GM19468 (cell line): ENCODE data around the gene CCDC187.
"Not testable (repeated sequence)": the region's sequence is repeated elsewhere in the genome, so short reads cannot be mapped to it uniquely, and the experiment has no call there.

Source experiments
- ATAC-seq: cut with Tn5 transposase; IDR thresholded peaks from one replicate; pipeline ENCODE4 v1.9.1; 2021; ENCODE audit warnings: mild to moderate bottlenecking, moderate library complexity, moderate number of reproducible peaks; ENCODE audit not compliant: unreplicated experiment; ENCODE audit errors: extremely low read depth

Gene CCDC187

GRCh38 chr9:136247551-136247916 lies 56.4 kb downstream of the CCDC187 start:
- ATAC-seq, result no peak

- ATAC-seq, result no peak
These were observed 56.9 kb downstream of the CCDC187 start for GRCh38 chr9:136246849-136247550.

- no peak for ATAC-seq
These were observed 58.4 kb downstream of the CCDC187 start, which contains the start of gene QSOX2 for GRCh38 chr9:136245219-136246150. Gene QSOX2, minus strand, starts transcription at chr9:136245812. Its CDS starts 9 bp downstream, at chr9:136245803.

GRCh38 chr9:136244969-136245218 lies 59.0 kb downstream of the CCDC187 start:
- ATAC-seq, result no peak

- ATAC-seq, result no peak
These were observed 59.5 kb downstream of the CCDC187 start for GRCh38 chr9:136244122-136244968.

- ATAC-seq, result no peak
These were observed 60.3 kb downstream of the CCDC187 start for GRCh38 chr9:136243631-136244030.

- no peak for ATAC-seq
These were observed 60.9 kb downstream of the CCDC187 start for GRCh38 chr9:136242918-136243525.

GRCh38 chr9:136242248-136242647 lies 61.6 kb downstream of the CCDC187 start:
- ATAC-seq, result no peak

- no peak for ATAC-seq
These were observed 62.4 kb downstream of the CCDC187 start for GRCh38 chr9:136241542-136241941.

GRCh38 chr9:136240941-136241340 lies 63.0 kb downstream of the CCDC187 start:
- no peak for ATAC-seq

- ATAC-seq, result peak; percentile 18
These were observed 63.9 kb downstream of the CCDC187 start for GRCh38 chr9:136239983-136240330.

GRCh38 chr9:136239135-136239982 lies 64.5 kb downstream of the CCDC187 start:
- no peak for ATAC-seq

- no peak for ATAC-seq
These were observed 65.6 kb downstream of the CCDC187 start for GRCh38 chr9:136238342-136238732.

- ATAC-seq, result no peak
These were observed 66.2 kb downstream of the CCDC187 start for GRCh38 chr9:136237486-136238341.

GRCh38 chr9:136236471-136237410 lies 67.2 kb downstream of the CCDC187 start:
- not testable (repeated sequence) for ATAC-seq

- ATAC-seq, result no peak
These were observed 68.0 kb downstream of the CCDC187 start for GRCh38 chr9:136235709-136236455.

GRCh38 chr9:136235171-136235570 lies 68.7 kb downstream of the CCDC187 start:
- no peak for ATAC-seq
